Suprapubic skin (tissue), 4 donors: ENCODE data around the gene CRYBG1. TPM values are rescaled to one million over a fixed set of nuclear protein-coding genes. Genes with fewer than 3 reads are reported as not detected.

ENCODE experiments used
- DNase-seq, 2 donors: peaks; one replicate each; pipeline ENCODE4 v3.0.0-alpha.2; 2019; ENCODE audit warnings: low spot score in 2 of 2
- H3K27ac ChIP-seq: fragments of 200-600 bp; sonication (generic); one replicate; pipeline ENCODE4 v1.5.1; 2019
- H3K27me3 ChIP-seq: fragments of 200-600 bp; sonication (generic); one replicate; pipeline ENCODE4 v1.5.1; 2019
- H3K36me3 ChIP-seq: fragments of 200-600 bp; sonication (generic); one replicate; pipeline ENCODE4 v1.5.1; 2019
- H3K4me1 ChIP-seq: fragments of 200-600 bp; sonication (generic); one replicate; pipeline ENCODE4 v1.5.1; 2019
- H3K4me3 ChIP-seq: fragments of 200-600 bp; sonication (generic); one replicate; pipeline ENCODE4 v1.5.1; 2019; ENCODE audit warnings: mild to moderate bottlenecking
- H3K9me3 ChIP-seq: fragments of 200-600 bp; sonication (generic); one replicate; pipeline ENCODE4 v1.5.1; 2019
- EP300 ChIP-seq: sonication (generic); formaldehyde crosslinking; IDR thresholded peaks from one replicate; pipeline ENCODE4 v1.6.1; 2017; ENCODE audit warnings: antibody characterized with exemption
- POLR2A ChIP-seq, 2 donors: fragments of 450-650 bp; IDR thresholded peaks; one replicate each; pipeline ENCODE4 v1.6.1; 2017; ENCODE audit warnings: antibody characterized with exemption in 2 of 2, mild to moderate bottlenecking in 2 of 2, moderate library complexity in 2 of 2
- POLR2AphosphoS5 ChIP-seq, 3 donors: sonication (generic); formaldehyde crosslinking; IDR thresholded peaks; one replicate each; pipeline ENCODE4 v1.6.1; 2017; ENCODE audit warnings: antibody characterized with exemption in 3 of 3
- WGBS: methylation state at CpG from one replicate; pipeline ENCODE4 v1.1.5; 2018; 5-methylcytosine and 5-hydroxymethylcytosine counted together
- total RNA-seq, 4 donors: library from RNA; depleted of rRNA; stranded (reverse); fragments of >200 nt; gene quantifications; one replicate each; pipeline ENCODE4 v1.1.0, GENCODE V29; 2016
- TF ChIP-seq, protein P1 (sequence below), 2 donors: fragments of 200-600 bp in 1 of 2; fragments of 450-650 bp in 1 of 2; sonication (generic) in 1 of 2; IDR thresholded peaks; one replicate each; pipeline ENCODE4 v1.5.1; 2016 to 2019; ENCODE audit warnings: antibody characterized with exemption in 2 of 2, mild to moderate bottlenecking in 1 of 2, moderate library complexity in 1 of 2

CRYBG1 gene
- total RNA-seq, 4 donors from 2014 or later = 91.8 to 124 (median 99.7) TPM

DNA sequence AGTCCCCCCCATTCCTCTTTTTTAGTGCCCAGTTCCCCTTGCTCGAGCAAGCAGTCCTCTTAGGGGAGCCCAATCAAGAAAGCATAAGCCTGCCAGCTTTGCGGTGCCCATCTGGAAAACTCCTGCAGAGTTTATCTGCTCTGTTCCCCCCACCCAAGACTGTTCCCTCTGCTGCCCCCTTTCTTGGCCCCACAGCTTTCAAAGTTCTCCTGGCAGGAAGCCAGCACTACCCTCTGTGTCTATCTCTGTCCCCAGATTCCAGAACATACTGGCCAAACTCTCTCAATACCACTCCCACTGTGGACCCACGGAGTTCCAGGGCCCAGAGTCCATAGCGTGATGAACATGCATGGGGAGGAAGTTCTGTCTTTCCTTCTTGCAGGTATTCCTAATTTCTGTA, 55.4 kb downstream of the CRYBG1 start:
- no peak for DNase-seq
- Histone ChIP-seq H3K9me3 (no peaks in the 10 kb centered on the region), H3K27me3 (no peaks in the 10 kb centered on the region), H3K4me3 (no peak overlapping the region), H3K27ac (no peak overlapping the region), H3K36me3 (no peaks in the 10 kb centered on the region), H3K4me1 (peaks cover 5% of the 10 kb centered on the region)
- TF ChIP-seq EP300 (no peak), POLR2A (IDR thresholded peaks at IDR 0.05) (no peak), POLR2AphosphoS5 (IDR thresholded peaks at IDR 0.05) (no peak)
- TF ChIP-seq, protein P1, sequence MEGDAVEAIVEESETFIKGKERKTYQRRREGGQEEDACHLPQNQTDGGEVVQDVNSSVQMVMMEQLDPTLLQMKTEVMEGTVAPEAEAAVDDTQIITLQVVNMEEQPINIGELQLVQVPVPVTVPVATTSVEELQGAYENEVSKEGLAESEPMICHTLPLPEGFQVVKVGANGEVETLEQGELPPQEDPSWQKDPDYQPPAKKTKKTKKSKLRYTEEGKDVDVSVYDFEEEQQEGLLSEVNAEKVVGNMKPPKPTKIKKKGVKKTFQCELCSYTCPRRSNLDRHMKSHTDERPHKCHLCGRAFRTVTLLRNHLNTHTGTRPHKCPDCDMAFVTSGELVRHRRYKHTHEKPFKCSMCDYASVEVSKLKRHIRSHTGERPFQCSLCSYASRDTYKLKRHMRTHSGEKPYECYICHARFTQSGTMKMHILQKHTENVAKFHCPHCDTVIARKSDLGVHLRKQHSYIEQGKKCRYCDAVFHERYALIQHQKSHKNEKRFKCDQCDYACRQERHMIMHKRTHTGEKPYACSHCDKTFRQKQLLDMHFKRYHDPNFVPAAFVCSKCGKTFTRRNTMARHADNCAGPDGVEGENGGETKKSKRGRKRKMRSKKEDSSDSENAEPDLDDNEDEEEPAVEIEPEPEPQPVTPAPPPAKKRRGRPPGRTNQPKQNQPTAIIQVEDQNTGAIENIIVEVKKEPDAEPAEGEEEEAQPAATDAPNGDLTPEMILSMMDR (IDR thresholded peaks at IDR 0.05) = no peak
- WGBS = 76% methylated on average over 4 of the region's 4 CpGs

DNA sequence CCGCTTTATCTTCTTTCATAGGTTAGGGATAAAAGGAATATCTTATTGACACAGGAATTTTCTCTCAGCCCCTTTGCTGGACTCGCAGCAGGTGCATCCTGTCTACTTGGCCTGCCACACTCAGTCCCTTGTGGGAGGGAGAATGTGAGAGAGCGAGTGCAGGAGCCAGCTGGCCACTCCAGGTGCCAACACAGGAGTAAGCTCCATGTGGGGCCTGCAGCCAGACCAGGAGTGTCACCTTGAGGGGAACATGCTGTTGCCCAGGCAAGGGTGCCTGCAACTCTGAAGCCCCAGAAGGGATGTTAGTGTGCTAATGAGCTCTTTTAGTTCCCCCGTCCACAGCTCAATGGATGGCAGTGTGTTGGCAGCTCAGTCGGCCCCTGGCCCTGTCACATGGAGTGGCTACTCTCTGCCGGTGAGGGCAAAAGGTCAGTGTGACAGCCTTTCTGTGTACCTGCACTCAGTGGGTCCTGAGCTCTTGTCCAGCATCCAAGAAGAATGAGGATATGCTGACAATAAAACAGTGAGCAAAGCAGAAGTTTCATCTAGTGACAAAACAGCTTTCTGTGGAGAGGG, 57.1 kb downstream of the CRYBG1 start:
- Histone ChIP-seq H3K9me3 (no peaks in the 10 kb centered on the region), H3K36me3 (no peaks in the 10 kb centered on the region), H3K27me3 (no peaks in the 10 kb centered on the region), H3K4me3 (no peak overlapping the region), H3K4me1 (peaks cover 5% of the 10 kb centered on the region), H3K27ac (no peak overlapping the region)
- DNase-seq = no peak
- WGBS = 88% methylated on average over 5 of the region's 6 CpGs
- TF ChIP-seq, protein P1 (IDR thresholded peaks at IDR 0.05) = no peak
- TF ChIP-seq EP300 = no peak
- no peak for TF ChIP-seq POLR2AphosphoS5 (IDR thresholded peaks at IDR 0.05)
- no peak for TF ChIP-seq POLR2A (IDR thresholded peaks at IDR 0.05)

DNA sequence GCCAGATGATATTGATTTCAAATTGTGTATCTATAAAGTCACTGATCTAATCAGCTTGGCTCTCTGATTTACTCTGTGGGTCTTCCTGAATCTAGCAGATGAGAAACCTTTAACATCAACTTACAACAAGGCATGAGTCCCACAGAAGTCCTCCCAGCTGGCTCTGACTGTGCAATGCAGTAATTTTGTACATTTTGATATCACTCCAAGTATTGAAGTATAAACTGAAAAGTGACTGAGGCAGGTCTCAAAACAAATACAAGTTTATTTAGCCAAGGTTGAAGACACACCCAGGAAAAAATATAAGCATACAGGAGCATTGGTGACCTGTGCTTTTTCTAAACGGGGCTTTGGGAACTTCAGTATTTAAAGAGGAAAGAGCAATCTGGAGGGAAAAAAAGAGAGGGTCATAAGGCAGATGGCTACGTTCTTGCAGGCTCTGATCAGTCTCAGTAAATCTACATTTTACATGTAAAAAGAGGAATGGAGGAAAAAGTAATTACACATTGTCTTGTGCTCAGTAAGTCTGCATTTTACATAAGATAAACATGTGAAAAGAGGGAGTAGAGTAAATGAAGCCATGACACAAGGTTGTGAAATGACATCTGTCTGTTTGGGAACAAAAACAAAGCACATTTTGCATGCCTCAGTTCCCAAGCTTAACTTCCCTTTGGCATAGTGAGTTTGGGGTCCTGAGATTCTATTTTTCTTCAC, 59.5 kb downstream of the CRYBG1 start:
- WGBS = 45% methylated on average over 2 of the region's 2 CpGs
- no peaks in the 10 kb centered on the region for H3K27me3 ChIP-seq

DNA sequence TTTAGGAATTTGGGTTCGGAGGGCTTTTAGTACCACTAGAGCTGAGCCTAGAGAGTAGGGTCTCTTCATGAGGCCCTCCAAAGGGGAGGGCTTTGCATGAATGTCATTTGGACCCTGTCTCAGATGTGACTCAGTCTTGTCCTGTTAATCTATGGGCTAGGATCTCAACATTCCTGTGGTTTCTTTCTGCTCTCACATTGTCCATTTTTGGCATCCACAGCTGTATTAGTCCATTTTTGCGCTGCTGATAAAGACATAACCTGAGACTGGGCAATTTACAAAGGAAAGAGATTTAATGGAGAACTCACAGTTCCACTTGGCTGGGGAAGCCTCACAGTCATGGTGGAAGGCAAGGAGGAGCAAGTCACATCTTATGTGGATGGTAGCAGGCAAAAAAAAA, 61.0 kb downstream of the CRYBG1 start:
- no peaks in the 10 kb centered on the region for H3K4me1 ChIP-seq
- no peaks in the 10 kb centered on the region for H3K36me3 ChIP-seq
- DNase-seq = no peak
- TF ChIP-seq POLR2A (IDR thresholded peaks at IDR 0.05) (no peak), EP300 (no peak), POLR2AphosphoS5 (IDR thresholded peaks at IDR 0.05) (no peak)
- TF ChIP-seq, protein P1 (IDR thresholded peaks at IDR 0.05) = no peak
- no peaks in the 10 kb centered on the region for H3K9me3 ChIP-seq
- 91% methylated on average over 2 of the region's 2 CpGs for WGBS
- H3K27ac ChIP-seq = no peak overlapping the region
- no peaks in the 10 kb centered on the region for H3K27me3 ChIP-seq
- H3K4me3 ChIP-seq = no peak overlapping the region

More for the DNA sequence above, 59.5 kb downstream of the CRYBG1 start:
- Histone ChIP-seq H3K4me3 (no peak overlapping the region), H3K9me3 (no peaks in the 10 kb centered on the region), H3K4me1 (peaks cover 1% of the 10 kb centered on the region), H3K36me3 (no peaks in the 10 kb centered on the region), H3K27ac (no peak overlapping the region)
- TF ChIP-seq POLR2A (IDR thresholded peaks at IDR 0.05) (no peak), POLR2AphosphoS5 (IDR thresholded peaks at IDR 0.05) (no peak), EP300 (no peak)
- TF ChIP-seq, protein P1 (IDR thresholded peaks at IDR 0.05) = no peak
- no peak for DNase-seq

DNA sequence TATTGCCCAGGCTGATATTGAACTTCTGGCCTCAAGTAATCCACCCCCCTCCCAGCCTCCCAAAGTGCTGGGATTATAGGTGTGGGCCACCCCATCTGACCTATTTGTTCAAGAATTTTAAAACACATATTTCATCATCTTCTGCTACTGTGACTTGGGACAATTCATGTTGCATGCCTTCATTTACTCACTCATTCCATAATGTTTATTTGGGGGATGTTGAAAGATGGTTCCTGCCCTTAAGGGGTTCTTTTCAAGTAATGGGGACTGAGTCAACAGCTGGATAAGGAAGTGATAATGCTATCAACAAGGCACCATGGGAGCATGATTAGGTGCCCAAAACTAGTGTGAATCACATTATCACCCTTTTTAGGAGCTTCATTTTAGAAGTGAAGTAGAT, 62.0 kb downstream of the CRYBG1 start:
- TF ChIP-seq POLR2A (IDR thresholded peaks at IDR 0.05) = no peak
- no peak for TF ChIP-seq EP300
- no peak for TF ChIP-seq POLR2AphosphoS5 (IDR thresholded peaks at IDR 0.05)
- TF ChIP-seq, protein P1 (IDR thresholded peaks at IDR 0.05) = no peak

More for the DNA sequence above, 62.0 kb downstream of the CRYBG1 start:
- Histone ChIP-seq H3K4me3 (no peak overlapping the region), H3K4me1 (no peaks in the 10 kb centered on the region), H3K27me3 (no peaks in the 10 kb centered on the region), H3K36me3 (no peaks in the 10 kb centered on the region), H3K9me3 (no peaks in the 10 kb centered on the region), H3K27ac (no peak overlapping the region)
- DNase-seq = no peak
